ENCODE data around the gene HLA-G.

HLA-G gene

GRCh38 chr6:29816030-29816429 lies 11.6 kb upstream of the HLA-G start:
- DNase-seq (ENCODE audit: low spot score), result no peak

GRCh38 chr6:29818892-29819291 lies 8.7 kb upstream of the HLA-G start:
- DNase-seq (ENCODE audit: low spot score), result no peak

GRCh38 chr6:29824144-29824543 lies 3.5 kb upstream of the HLA-G start:
- no peak for DNase-seq (ENCODE audit: low spot score)

GRCh38 chr6:29825848-29826247 lies 1.8 kb upstream of the HLA-G start:
- DNase-seq (ENCODE audit: low spot score), result no peak

GRCh38 chr6:29826271-29826670 lies 1.4 kb upstream of the HLA-G start:
- no peak for DNase-seq (ENCODE audit: low spot score)

GRCh38 chr6:29828471-29828797 lies 809 bp downstream of the HLA-G start:
- DNase-seq (ENCODE audit: low spot score), result no peak

GRCh38 chr6:29829766-29830165 lies 2.1 kb downstream of the HLA-G start:
- DNase-seq (ENCODE audit: low spot score), result no peak

GRCh38 chr6:29830409-29830808 lies 2.8 kb downstream of the HLA-G start:
- no peak for DNase-seq (ENCODE audit: low spot score)

GRCh38 chr6:29831776-29832175 lies 4.2 kb downstream of the HLA-G start:
- no peak for DNase-seq (ENCODE audit: low spot score)

GRCh38 chr6:29834564-29835436 lies 7.2 kb downstream of the HLA-G start:
- peak; percentile 77 for DNase-seq (ENCODE audit: low spot score)

- DNase-seq (ENCODE audit: low spot score), result no peak
Observed at GRCh38 chr6:29839917-29840316, 12.3 kb downstream of the HLA-G start.

GRCh38 chr6:29841030-29841429 lies 13.4 kb downstream of the HLA-G start:
- DNase-seq (ENCODE audit: low spot score), result no peak

- no peak for DNase-seq (ENCODE audit: low spot score)
Observed at GRCh38 chr6:29845405-29846006, 17.9 kb downstream of the HLA-G start.

GRCh38 chr6:29847871-29848630 lies 20.4 kb downstream of the HLA-G start:
- DNase-seq (ENCODE audit: low spot score), result peak; percentile 89

- DNase-seq (ENCODE audit: low spot score), result no peak
Observed at GRCh38 chr6:29850011-29850553, 22.5 kb downstream of the HLA-G start.

- DNase-seq (ENCODE audit: low spot score), result no peak
Observed at GRCh38 chr6:29851190-29851589, 23.6 kb downstream of the HLA-G start.

GRCh38 chr6:29853245-29853644 lies 25.6 kb downstream of the HLA-G start:
- no peak for DNase-seq (ENCODE audit: low spot score)

- no peak for DNase-seq (ENCODE audit: low spot score)
Observed at GRCh38 chr6:29858006-29858405, 30.4 kb downstream of the HLA-G start.

- DNase-seq (ENCODE audit: low spot score), result no peak
Observed at GRCh38 chr6:29861521-29862255, 34.1 kb downstream of the HLA-G start.

GRCh38 chr6:29864037-29864810 lies 36.6 kb downstream of the HLA-G start:
- no peak for DNase-seq (ENCODE audit: low spot score)

- no peak for DNase-seq (ENCODE audit: low spot score)
Observed at GRCh38 chr6:29865631-29866030, 38.0 kb downstream of the HLA-G start.

Data from ecto neural progenitor cell (in vitro differentiated cells).